ENCODE data around the gene KRT4. TPM values are rescaled to one million over a fixed set of nuclear protein-coding genes. Genes with fewer than 3 reads are reported as not detected.
"Not testable (repeated sequence)": the region's sequence is repeated elsewhere in the genome, so short reads cannot be mapped to it uniquely, and the experiment has no call there.

Gene KRT4
- total and polyA plus RNA-seq, 7 donors = 0.86 to 18.6 TPM; not detected in 5

GRCh38 chr12:52763036-52763659 is 50.8 kb downstream of the KRT4 start:
- WGBS, 2 donors = 79 to 80% methylated on average over 9 of the region's 9 CpGs
- intact Hi-C loops (cut with DNase I) = no loop called here
- TF ChIP-seq, protein P1, sequence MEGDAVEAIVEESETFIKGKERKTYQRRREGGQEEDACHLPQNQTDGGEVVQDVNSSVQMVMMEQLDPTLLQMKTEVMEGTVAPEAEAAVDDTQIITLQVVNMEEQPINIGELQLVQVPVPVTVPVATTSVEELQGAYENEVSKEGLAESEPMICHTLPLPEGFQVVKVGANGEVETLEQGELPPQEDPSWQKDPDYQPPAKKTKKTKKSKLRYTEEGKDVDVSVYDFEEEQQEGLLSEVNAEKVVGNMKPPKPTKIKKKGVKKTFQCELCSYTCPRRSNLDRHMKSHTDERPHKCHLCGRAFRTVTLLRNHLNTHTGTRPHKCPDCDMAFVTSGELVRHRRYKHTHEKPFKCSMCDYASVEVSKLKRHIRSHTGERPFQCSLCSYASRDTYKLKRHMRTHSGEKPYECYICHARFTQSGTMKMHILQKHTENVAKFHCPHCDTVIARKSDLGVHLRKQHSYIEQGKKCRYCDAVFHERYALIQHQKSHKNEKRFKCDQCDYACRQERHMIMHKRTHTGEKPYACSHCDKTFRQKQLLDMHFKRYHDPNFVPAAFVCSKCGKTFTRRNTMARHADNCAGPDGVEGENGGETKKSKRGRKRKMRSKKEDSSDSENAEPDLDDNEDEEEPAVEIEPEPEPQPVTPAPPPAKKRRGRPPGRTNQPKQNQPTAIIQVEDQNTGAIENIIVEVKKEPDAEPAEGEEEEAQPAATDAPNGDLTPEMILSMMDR (IDR thresholded peaks at IDR 0.05) = no peak
- TF ChIP-seq POLR2A (IDR thresholded peaks at IDR 0.05) (no peak), POLR2AphosphoS5 (IDR thresholded peaks at IDR 0.05) (no peak), EP300 (IDR thresholded peaks at IDR 0.05) (no peak)

DNA sequence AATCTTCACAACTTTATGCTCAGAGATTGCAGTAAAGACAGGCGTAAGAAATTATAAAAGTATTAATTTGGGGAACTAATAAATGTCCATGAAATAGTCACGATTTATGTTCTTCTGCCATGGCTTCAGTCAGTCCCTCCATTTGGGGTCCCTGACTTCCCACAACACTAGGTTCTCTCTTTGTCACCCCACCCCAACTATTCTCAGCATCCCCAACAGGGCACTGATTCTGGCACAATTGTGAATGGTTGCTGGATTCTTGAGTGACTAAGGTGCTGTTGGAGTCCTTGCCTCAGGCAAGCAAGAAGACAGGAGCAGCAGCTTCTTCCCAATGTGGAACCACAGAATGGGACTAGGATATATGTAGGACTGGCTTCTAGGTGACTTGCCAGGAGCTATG is 52.1 kb downstream of the KRT4 start:
- 94 to 95% methylated on average over 2 of the region's 2 CpGs for WGBS, 2 donors
- H3K27me3 ChIP-seq = no peaks in the 10 kb centered on the region
- intact Hi-C loops (cut with DNase I) = no loop called here

More at GRCh38 chr12:52763036-52763659, 50.8 kb downstream of the KRT4 start:
- Histone ChIP-seq H3K36me3 (no peaks in the 10 kb centered on the region), H3K9me3 (peaks cover 0 to 8% (median 7%) of the 10 kb centered on the region in 4 donors), H3K4me1 (no peaks in the 10 kb centered on the region), H3K4me3 (no peak overlapping the region), H3K27ac (no peak overlapping the region), H3K27me3 (no peaks in the 10 kb centered on the region)
- no peak for DNase-seq

GRCh38 chr12:52761218-52761617 is 52.7 kb downstream of the KRT4 start:
- H3K4me3 ChIP-seq; H3K36me3 ChIP-seq; H3K27me3 ChIP-seq; DNase-seq; H3K9me3 ChIP-seq; H3K27ac ChIP-seq; intact Hi-C loops (cut with DNase I); H3K4me1 ChIP-seq: not testable (repeated sequence)
- 89 to 92% methylated on average over 8 of the region's 8 CpGs for WGBS, 2 donors

More for the DNA sequence above, 52.1 kb downstream of the KRT4 start:
- H3K4me3 ChIP-seq = no peak overlapping the region
- no peaks in the 10 kb centered on the region for H3K36me3 ChIP-seq
- H3K9me3 ChIP-seq = peaks cover 0 to 8% (median 7%) of the 10 kb centered on the region in 4 donors
- DNase-seq = no peak
- no peak overlapping the region for H3K27ac ChIP-seq
- no peaks in the 10 kb centered on the region for H3K4me1 ChIP-seq
- TF ChIP-seq, protein P1 (IDR thresholded peaks at IDR 0.05) = no peak
- TF ChIP-seq POLR2A (IDR thresholded peaks at IDR 0.05) (no peak), POLR2AphosphoS5 (IDR thresholded peaks at IDR 0.05) (no peak), EP300 (IDR thresholded peaks at IDR 0.05) (no peak)

- intact Hi-C loops (cut with DNase I) = no loop called here
These were observed 53.3 kb downstream of the KRT4 start for GRCh38 chr12:52760623-52761022.

DNA sequence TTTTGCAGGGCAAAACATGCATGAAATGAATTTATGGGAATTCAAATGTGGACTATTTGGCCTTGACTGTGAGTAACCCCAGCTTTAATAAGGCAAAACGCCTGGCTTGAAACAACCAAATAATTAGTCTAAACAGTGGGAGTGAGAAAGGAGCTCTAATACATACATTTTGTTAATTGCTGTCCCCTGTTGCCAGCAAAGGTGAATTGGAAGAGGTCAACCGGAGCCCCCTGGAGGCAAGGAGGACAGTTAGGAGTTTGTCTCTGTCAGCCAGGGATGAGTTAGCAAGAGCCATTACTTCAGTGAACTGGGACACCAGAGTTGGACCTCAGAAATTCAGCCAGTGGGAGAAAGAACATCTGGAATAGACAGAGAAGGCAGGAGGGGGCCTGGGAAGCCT is 54.2 kb downstream of the KRT4 start:
- intact Hi-C loops (cut with DNase I) = no loop called here
- 66 to 70% methylated on average over 2 of the region's 2 CpGs for WGBS, 2 donors
- no peak for TF ChIP-seq POLR2AphosphoS5 (IDR thresholded peaks at IDR 0.05)
- TF ChIP-seq, protein P1 (IDR thresholded peaks at IDR 0.05) = no peak
- no peak for TF ChIP-seq POLR2A (IDR thresholded peaks at IDR 0.05)
- no peak for TF ChIP-seq EP300 (IDR thresholded peaks at IDR 0.05)
- no peak overlapping the region for H3K27ac ChIP-seq
- H3K27me3 ChIP-seq = no peaks in the 10 kb centered on the region
- no peaks in the 10 kb centered on the region for H3K4me1 ChIP-seq
- no peak for DNase-seq
- no peaks in the 10 kb centered on the region for H3K36me3 ChIP-seq
- H3K4me3 ChIP-seq = no peak overlapping the region
- peaks cover 0 to 8% (median 7%) of the 10 kb centered on the region in 4 donors for H3K9me3 ChIP-seq

More at GRCh38 chr12:52760623-52761022, 53.3 kb downstream of the KRT4 start:
- Histone ChIP-seq H3K4me1 (no peaks in the 10 kb centered on the region), H3K36me3 (no peaks in the 10 kb centered on the region), H3K9me3 (peaks cover 0 to 8% (median 7%) of the 10 kb centered on the region in 4 donors), H3K27ac (no peak overlapping the region), H3K27me3 (no peaks in the 10 kb centered on the region), H3K4me3 (no peak overlapping the region)
- TF ChIP-seq POLR2A (IDR thresholded peaks at IDR 0.05) (no peak), EP300 (IDR thresholded peaks at IDR 0.05) (no peak), POLR2AphosphoS5 (IDR thresholded peaks at IDR 0.05) (no peak)
- TF ChIP-seq, protein P1 (IDR thresholded peaks at IDR 0.05) = no peak
- no peak for DNase-seq
